Myometrial cell (primary cell): ENCODE measurements around the gene ACVRL1. TPM values are rescaled to one million over a fixed set of nuclear protein-coding genes. Genes with fewer than 3 reads are reported as not detected.

Source experiments
- total RNA-seq: library from RNA; depleted of rRNA; stranded (reverse); fragments of >200 nt; gene quantifications from 2 replicates; pipeline ENCODE4 v1.2.3, GENCODE V29; 2015

Gene ACVRL1
- total RNA-seq: 20.2 and 32.3 TPM in 2 replicates

DNA sequence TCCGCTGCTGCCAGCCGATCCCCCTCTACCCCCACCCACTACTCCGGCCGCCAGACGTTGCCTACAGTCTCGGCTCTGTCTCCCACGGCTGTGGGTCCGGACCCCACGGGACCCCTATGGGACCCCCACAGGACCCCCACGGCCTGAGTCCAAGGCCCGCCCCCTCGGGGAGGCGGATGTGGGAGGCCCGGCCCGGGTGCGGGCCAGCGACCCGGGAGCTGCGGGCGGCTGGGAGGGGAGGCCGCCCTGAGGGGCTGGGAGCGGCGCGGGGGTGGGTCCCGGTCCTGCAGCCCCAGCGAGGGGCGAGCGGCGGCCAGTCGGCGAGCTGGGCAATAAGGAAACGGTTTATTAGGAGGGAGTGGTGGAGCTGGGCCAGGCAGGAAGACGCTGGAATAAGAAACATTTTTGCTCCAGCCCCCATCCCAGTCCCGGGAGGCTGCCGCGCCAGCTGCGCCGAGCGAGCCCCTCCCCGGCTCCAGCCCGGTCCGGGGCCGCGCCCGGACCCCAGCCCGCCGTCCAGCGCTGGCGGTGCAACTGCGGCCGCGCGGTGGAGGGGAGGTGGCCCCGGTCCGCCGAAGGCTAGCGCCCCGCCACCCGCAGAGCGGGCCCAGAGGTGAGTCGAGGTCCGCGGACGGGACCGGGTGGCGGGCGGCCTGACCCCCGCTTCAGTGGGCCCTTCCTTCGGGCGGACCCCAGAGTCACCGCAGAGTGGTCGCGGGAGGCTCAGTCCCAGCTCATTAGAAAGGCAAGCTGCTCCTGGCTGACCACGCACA lies at the start of gene ACVRL1:
Gene ACVRL1, plus strand, starts transcription at position 422 of the 773 bp plus-strand sequence. CDS start 4,971 bp downstream, outside the sequence.

DNA sequence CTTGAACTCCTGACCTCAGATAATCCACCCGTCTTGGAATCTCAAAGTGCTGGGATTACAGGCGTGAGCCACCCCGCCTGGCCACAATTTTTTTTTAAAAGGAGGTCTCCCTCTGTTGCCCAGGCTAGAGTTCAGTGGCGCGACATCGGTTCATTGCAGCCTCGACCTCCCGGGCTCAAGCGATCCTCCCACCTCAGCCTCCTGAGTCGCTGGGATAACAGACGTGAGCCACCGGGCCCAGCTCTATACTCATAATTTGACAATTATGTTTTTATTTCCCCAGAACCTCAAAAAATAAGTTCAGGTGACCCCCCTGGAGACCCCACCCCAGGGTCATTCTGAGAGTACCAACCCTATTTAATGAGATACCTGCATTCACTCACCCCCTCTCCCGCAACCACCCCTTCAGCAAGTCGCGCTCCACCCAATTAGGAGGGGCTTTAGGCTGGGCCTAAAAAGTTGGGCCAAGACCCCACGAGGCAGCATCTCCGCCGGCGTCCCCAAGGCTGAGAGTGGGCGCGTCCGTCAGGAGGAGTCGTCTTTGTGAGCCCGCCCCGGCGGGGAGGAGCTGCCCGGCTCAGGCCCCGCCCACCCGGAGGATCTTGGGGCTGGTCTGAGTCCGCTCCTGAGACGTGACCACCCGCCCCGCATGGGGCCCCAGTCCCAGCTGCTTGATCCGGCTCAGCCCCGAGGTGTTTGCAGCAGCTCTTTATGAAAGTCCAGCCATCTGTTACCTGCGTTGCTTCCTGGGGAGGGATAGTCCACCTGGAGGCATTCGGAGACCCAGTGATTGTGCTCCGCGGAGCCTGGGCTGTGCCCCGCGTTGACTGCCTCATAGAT lies 19.6 kb upstream of the ACVRL1 start, which contains the start of gene ANKRD33:
Gene ANKRD33, plus strand, starts transcription at position 628 of the 840 bp plus-strand sequence. Its CDS starts 84 bp downstream, at position 712.

DNA sequence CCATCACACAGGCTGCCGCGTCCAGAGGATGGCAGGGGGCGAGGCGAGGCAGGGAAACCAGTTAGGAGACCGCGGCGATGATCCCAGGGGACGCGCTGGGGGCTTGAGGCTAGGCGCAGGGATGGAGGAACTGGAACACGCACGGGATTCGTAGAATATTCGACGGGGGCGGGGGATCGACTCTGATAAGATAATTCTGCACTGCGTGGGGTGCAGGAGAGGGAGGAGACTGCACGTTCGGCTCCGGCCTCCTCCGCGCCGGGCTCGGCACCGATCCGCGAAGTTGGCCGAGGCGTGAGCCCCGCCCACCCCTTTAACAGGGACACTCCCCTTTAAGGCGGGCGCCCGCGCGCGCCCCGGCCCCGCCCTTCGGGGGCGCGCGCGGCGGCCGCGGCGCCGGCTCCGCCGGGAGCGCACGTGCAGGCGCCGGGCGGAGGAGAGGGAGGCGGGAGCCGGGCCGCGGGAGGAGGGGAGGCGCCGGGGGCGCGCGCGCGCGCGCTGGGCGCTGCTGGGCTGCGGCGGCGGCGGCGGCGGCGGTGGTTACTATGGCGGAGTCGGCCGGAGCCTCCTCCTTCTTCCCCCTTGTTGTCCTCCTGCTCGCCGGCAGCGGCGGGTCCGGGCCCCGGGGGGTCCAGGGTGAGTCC lies 44.0 kb downstream of the ACVRL1 start, which contains the start of gene ACVR1B:
Gene ACVR1B, plus strand, starts transcription at position 501 of the 644 bp plus-strand sequence. Its CDS starts 45 bp downstream, at position 546.

Other genes with a start within 250 kb of the ACVRL1 start
- not detected in 2 replicates for gene FIGNL2, start 58.8 kb upstream of the ACVRL1 start, total RNA-seq
- not detected in 2 replicates for gene ANKRD33, start 19.4 kb upstream of the ACVRL1 start, total RNA-seq
- 6.4 and 6.6 TPM in 2 replicates for gene ACVR1B, start 44.2 kb downstream of the ACVRL1 start, total RNA-seq
- gene TAMALIN, start 99.4 kb downstream of the ACVRL1 start, total RNA-seq: 3.0 and 6.6 TPM in 2 replicates
- gene NR4A1, start 143.9 kb downstream of the ACVRL1 start, total RNA-seq: 1.8 and 6.9 TPM in 2 replicates
- 107 and 110 TPM in 2 replicates for gene ATG101, start 162.5 kb downstream of the ACVRL1 start, total RNA-seq
- gene SMIM41, start 172.2 kb downstream of the ACVRL1 start, total RNA-seq: not detected in 2 replicates